ENCODE results near the gene SNCG. TPM values are rescaled to one million over a fixed set of nuclear protein-coding genes. Genes with fewer than 3 reads are reported as not detected.
"Not testable (repeated sequence)": the region's sequence is repeated elsewhere in the genome, so short reads cannot be mapped to it uniquely, and the experiment has no call there.

The SNCG gene
- total and polyA plus RNA-seq, 2 donors (not counting 1 experiment from before 2014, with no cell fraction given) = not detected

GRCh38 chr10:86976362-86977056, 18.1 kb downstream of the SNCG start:
- Mint-ChIP-seq H3K27ac (no peak overlapping the region), H3K9me3 (ENCODE audit: insufficient read depth) (no peaks in the 10 kb centered on the region), H3K4me3 (no peak overlapping the region), H3K4me1 (peaks cover 7% of the 10 kb centered on the region), H3K27me3 (peaks cover 6% of the 10 kb centered on the region)
- ChIA-PET POLR2A (no interaction called here), CTCF (no interaction called here)
- Histone ChIP-seq H3K27me3 (replicated peaks in 1 of 4; ENCODE audit: control extremely low read depth in 1 of 4, control insufficient read depth in 3 of 4, insufficient read depth in 4 of 4, low read length in 3 of 4) (peaks cover 0 to 5% (median 0%) of the 10 kb centered on the region in 4 experiments), H3K4me2 (replicated peaks; ENCODE audit: low read depth, low read length, poor library complexity, severe bottlenecking) (no peak overlapping the region), H3K9me3 (ENCODE audit: control extremely low read depth in 1 of 3, control insufficient read depth in 2 of 3, insufficient read depth in 1 of 3, low read length in 2 of 3) (peaks cover 0 to 7% (median 0%) of the 10 kb centered on the region in 3 donors), H2AFZ (ENCODE audit: insufficient read depth, low read depth, low read length, poor library complexity, severe bottlenecking) (no peak overlapping the region), H3K36me3 (replicated peaks in 1 of 2; ENCODE audit: control extremely low read depth in 1 of 2, control insufficient read depth in 1 of 2, extremely low read depth in 1 of 2, insufficient read depth in 2 of 2, low read length in 1 of 2) (no peaks in the 10 kb centered on the region), H4K20me1 (ENCODE audit: control insufficient read depth, insufficient read depth, low read length, poor library complexity, severe bottlenecking) (no peaks in the 10 kb centered on the region), H3K4me1 (ENCODE audit: control insufficient read depth in 2 of 2, insufficient read depth in 2 of 2, low read length in 2 of 2) (peaks cover 5 to 7% of the 10 kb centered on the region in 2 donors), H3K9ac (ENCODE audit: low read length) (no peak overlapping the region), H3K4me3 (ENCODE audit: control extremely low read depth in 1 of 5, extremely low read depth in 1 of 5, insufficient read depth in 1 of 5, low read depth in 2 of 5, low read length in 4 of 5) (no peak overlapping the region), H3K79me2 (ENCODE audit: control insufficient read depth, insufficient read depth, low read length) (no peaks in the 10 kb centered on the region), H3K27ac (ENCODE audit: low read length in 2 of 2) (no peak overlapping the region)
- ATAC-seq (ENCODE audit: low read depth) (no peak), DNase-seq (no peak)
- WGBS (ENCODE audit: insufficient coverage) = 100% methylated on average over 1 of the region's 5 CpGs
- TF ChIP-seq EZH2 (IDR thresholded peaks at IDR 0.05; ENCODE audit: borderline replicate concordance, insufficient read depth, low read depth, low read length, poor library complexity, severe bottlenecking) = no peak
- no peak for TF ChIP-seq CTCF (IDR thresholded peaks at IDR 0.05)
- intact Hi-C loops (cut with micrococcal nuclease) = no loop called here

GRCh38 chr10:86978457-86978856, 20.1 kb downstream of the SNCG start:
- H3K27me3 ChIP-seq (replicated peaks in 1 of 4; ENCODE audit: control extremely low read depth in 1 of 4, control insufficient read depth in 3 of 4, insufficient read depth in 4 of 4, low read length in 3 of 4); H3K4me3 ChIP-seq (ENCODE audit: control extremely low read depth in 1 of 5, extremely low read depth in 1 of 5, insufficient read depth in 1 of 5, low read depth in 2 of 5, low read length in 4 of 5); H3K9ac ChIP-seq (ENCODE audit: low read length); ATAC-seq (ENCODE audit: low read depth); H3K4me1 Mint-ChIP-seq; H2AFZ ChIP-seq (ENCODE audit: insufficient read depth, low read depth, low read length, poor library complexity, severe bottlenecking); H3K4me1 ChIP-seq (ENCODE audit: control insufficient read depth in 2 of 2, insufficient read depth in 2 of 2, low read length in 2 of 2); H3K9me3 ChIP-seq (ENCODE audit: control extremely low read depth in 1 of 3, control insufficient read depth in 2 of 3, insufficient read depth in 1 of 3, low read length in 2 of 3); H3K36me3 ChIP-seq (replicated peaks in 1 of 2; ENCODE audit: control extremely low read depth in 1 of 2, control insufficient read depth in 1 of 2, extremely low read depth in 1 of 2, insufficient read depth in 2 of 2, low read length in 1 of 2); H3K4me3 Mint-ChIP-seq; H3K4me2 ChIP-seq (replicated peaks; ENCODE audit: low read depth, low read length, poor library complexity, severe bottlenecking); POLR2A ChIA-PET; H3K27me3 Mint-ChIP-seq; H3K79me2 ChIP-seq (ENCODE audit: control insufficient read depth, insufficient read depth, low read length); intact Hi-C loops (cut with micrococcal nuclease); H3K27ac ChIP-seq (ENCODE audit: low read length in 2 of 2); DNase-seq; CTCF ChIA-PET; H3K9me3 Mint-ChIP-seq (ENCODE audit: insufficient read depth); H3K27ac Mint-ChIP-seq; H4K20me1 ChIP-seq (ENCODE audit: control insufficient read depth, insufficient read depth, low read length, poor library complexity, severe bottlenecking): not testable (repeated sequence)
- WGBS (ENCODE audit: insufficient coverage) = 100% methylated on average over 1 of the region's 3 CpGs

Data from B cell (primary cell).